22Rv1 (cell line): ENCODE results near the gene MLLT3.

Experiments
- ZFX ChIP-seq: fragments of 450-650 bp; IDR thresholded peaks from 2 replicates; pipeline ENCODE4 v1.6.1; 2017; ENCODE audit warnings: antibody characterized with exemption, borderline replicate concordance
- TF ChIP-seq, protein P1 (sequence below): fragments of 450-650 bp; IDR thresholded peaks from 2 replicates; pipeline ENCODE4 v1.5.1; 2017; ENCODE audit warnings: mild to moderate bottlenecking

DNA sequence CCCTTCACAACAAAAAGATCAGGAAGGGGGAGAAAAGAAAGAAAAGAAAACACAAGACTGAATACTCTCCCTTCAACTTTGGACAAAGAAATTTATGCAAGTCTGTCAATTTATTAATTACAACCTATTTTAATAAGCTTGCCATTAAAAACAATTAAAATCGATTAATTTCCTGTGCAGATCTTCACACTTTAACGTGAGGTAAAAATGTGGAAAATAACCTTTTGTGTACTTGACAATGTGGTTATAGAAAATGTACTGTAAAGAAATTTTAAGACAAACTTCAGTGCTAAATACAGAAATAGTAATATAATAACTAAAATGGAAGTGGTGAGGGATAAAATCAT, 2.7 kb upstream of the MLLT3 start:
- TF ChIP-seq, protein P1, sequence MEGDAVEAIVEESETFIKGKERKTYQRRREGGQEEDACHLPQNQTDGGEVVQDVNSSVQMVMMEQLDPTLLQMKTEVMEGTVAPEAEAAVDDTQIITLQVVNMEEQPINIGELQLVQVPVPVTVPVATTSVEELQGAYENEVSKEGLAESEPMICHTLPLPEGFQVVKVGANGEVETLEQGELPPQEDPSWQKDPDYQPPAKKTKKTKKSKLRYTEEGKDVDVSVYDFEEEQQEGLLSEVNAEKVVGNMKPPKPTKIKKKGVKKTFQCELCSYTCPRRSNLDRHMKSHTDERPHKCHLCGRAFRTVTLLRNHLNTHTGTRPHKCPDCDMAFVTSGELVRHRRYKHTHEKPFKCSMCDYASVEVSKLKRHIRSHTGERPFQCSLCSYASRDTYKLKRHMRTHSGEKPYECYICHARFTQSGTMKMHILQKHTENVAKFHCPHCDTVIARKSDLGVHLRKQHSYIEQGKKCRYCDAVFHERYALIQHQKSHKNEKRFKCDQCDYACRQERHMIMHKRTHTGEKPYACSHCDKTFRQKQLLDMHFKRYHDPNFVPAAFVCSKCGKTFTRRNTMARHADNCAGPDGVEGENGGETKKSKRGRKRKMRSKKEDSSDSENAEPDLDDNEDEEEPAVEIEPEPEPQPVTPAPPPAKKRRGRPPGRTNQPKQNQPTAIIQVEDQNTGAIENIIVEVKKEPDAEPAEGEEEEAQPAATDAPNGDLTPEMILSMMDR = peak; percentile 70
- TF ChIP-seq ZFX = no peak
